8988T (cell line): Measurements from ENCODE around the gene C10orf105.
A peak's percentile ranks its signal among the peaks of the same experiment; 100 is the strongest.

Source experiments
- DNase-seq: peaks from one replicate; pipeline ENCODE4 v3.0.0; 2011

The C10orf105 gene, protein sequence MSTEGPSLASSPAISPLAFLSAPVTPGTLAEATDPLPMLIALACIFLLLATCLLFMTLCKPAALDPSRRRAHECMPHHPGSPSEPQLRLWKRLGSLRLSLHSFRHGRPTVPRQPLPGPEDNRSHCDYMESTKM

GRCh38 chr10:71719464-71720201 lies at the start of gene C10orf105:
TSS of gene C10orf105 (minus strand) at chr10:71719778. CDS start at chr10:71716337, 3,441 bp downstream.
- DNase-seq = no peak

DNA sequence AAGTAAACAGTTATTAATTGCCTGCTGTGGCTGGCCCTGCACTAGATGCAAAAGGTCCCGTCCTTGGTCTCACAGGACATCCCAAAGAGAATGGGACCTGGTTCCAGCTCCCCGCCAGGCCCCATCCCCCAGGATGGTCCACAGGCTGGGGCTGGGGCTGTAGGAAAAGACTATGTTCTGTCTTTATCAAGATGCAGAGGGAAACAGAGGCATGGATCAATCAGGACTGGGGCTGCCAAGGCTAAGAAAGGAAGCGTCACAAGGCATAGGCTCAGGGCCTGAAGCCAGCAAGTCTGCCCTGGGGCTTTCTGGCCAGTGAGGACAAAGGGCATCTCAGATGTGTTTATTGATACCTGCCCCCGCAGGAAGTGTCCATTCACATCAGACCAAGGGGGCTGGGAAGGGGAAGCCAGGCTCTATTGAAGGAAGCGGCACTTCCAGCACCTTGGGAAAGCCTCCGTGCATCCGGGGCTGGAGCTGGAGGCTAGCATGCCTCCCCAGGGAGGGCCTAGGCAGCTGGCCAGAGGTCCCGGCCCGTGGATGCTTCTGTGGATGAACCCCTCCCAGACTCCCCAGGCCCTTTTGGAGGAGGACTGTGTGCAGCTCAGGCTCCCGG lies 48.0 kb upstream of the C10orf105 start:
- no peak for DNase-seq

GRCh38 chr10:71766717-71767419 lies 47.3 kb upstream of the C10orf105 start:
- DNase-seq = peak; percentile 81

DNA sequence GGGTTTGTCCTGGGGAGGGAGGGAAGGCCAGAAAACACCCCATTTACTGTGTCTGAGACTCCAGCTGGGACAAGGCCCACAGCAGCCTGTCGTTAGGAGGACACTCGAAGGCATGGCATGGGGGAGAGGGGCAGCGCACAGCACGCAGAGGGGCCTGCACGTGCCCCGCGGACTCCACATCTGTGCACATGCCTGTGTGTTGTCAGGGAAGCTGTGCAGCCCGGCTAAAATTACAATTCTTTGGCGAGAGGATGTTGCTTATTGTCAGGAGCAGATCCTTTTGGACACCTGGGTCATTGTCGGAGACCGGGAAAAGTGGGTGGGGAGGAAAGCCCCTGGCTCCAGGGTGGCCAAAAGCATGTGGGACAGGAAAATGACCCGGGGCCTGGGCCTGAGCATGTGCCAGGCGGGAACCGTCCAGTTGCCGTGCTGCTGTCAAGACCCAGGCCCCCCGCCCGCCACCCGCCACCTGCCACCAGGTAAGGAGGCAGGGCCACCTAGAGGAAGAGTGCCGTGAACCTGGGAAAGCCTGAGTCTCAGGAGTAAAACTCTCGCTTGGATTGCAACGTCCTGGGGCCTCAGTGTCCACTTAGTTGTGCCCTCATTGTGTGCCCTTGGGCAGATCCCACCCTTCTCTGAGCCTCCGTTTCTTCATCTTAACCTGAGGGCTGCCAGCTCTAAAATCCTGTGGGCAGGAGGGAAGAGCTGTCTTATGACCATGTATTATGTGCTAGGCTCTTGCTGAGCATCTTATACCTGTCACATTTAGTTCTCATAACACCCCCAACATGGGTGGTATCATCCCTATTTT lies 46.5 kb upstream of the C10orf105 start:
- no peak for DNase-seq

- DNase-seq = no peak
Measured at GRCh38 chr10:71765176-71765904, 45.8 kb upstream of the C10orf105 start.

DNA sequence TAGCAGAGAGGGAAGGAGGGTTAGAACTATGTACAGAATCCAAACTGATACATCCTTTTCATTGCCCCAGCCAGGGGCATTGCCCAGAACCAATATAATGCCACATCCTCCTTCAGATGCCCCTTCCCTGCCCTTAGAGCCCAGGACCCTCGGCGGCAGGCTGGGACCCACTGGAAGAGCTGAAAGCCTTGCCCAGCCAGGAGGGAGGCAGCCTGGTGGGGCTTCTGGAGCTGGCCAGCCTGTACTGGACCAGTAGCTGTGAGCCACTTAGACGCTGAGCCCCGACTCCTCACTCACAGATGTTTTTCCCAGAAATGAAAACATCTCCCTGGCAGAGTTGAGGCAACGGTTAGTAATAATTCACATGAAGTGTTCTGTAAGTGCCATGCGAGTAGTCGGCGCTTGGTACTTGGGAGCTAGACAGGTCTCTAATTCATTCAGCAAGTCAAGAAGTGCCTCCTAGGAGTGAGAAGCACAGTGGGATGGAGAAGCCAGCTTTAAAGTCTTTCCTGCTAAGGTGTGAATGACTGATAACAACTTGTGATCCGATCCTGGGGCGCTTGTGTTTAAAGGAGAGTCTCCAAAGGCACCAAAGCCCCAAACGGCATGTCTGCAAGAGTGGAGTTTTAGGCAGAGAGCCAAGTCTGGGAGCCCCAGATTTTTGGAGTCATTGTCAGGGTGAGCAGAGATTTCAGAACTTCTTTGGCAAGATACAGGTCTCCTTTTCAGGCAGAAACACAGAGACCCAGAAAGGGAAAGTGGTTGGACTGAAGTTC lies 44.0 kb upstream of the C10orf105 start:
- no peak for DNase-seq

DNA sequence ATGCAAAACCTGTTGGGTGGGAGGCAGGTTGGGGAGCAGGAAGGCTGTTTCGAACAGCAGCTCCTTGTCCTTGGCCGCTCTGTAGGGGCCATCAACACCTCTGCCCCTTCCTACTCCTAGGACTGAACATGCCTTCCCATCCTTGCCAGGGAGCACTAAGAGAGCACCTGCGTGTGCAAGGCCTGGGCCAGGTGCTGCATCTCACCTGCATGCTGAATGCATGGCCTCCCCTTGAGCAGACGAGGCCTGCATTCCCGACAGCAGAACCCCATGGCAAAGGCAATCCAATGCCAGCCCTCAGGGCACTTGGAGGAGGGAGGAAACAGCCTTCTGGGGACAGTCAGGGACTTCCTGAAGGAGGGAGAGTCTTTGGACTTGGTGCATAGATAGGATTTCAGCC lies 42.7 kb upstream of the C10orf105 start:
- DNase-seq = no peak

DNA sequence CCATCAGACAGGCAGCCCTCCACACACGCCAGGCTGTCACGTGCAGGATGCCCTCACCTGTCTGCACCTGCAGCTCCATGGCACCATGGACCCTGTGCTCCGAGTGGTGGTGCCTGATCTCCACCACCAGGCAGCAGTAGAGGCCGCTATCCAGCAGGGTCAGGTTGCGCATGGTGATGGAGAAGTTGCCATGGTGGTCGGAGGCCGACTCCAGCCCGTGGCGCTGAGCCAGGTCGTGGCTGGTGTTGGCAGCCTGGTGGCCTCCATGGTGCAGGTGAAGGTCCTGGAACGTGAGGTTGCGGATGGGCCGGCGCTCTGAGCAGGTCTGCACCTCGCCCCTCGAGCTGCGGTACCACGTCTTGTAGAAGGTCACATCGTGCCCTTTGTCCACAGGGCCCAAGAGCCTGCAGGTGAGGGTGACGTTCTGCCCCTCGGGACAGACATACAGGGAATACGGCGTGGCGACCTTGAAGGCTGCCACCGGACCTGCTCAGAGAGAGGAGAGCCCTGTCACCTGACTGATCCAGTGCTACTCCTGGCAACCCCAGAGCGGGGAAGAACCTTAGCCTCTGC lies 42.0 kb upstream of the C10orf105 start:
- no peak for DNase-seq

DNA sequence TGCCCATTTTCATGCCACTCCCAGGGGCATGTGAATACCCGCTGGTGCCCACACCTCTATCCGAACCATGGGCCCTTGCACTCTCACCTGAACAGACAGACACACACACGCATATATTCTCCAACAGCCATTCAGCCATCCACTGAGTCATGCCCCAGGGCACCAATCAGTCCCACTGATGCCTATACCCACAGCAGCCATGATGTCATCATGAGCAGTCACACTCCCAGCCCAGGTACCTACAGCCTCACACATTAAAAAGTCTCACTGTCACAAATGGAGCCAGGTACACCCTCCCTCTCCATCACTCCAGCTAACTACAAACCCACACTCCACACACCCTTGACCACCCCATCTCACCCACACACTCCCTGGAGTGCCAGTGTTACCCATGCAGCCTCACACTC lies 41.5 kb upstream of the C10orf105 start:
- no peak for DNase-seq

GRCh38 chr10:71757399-71757922 lies 37.9 kb upstream of the C10orf105 start:
- DNase-seq = no peak

DNA sequence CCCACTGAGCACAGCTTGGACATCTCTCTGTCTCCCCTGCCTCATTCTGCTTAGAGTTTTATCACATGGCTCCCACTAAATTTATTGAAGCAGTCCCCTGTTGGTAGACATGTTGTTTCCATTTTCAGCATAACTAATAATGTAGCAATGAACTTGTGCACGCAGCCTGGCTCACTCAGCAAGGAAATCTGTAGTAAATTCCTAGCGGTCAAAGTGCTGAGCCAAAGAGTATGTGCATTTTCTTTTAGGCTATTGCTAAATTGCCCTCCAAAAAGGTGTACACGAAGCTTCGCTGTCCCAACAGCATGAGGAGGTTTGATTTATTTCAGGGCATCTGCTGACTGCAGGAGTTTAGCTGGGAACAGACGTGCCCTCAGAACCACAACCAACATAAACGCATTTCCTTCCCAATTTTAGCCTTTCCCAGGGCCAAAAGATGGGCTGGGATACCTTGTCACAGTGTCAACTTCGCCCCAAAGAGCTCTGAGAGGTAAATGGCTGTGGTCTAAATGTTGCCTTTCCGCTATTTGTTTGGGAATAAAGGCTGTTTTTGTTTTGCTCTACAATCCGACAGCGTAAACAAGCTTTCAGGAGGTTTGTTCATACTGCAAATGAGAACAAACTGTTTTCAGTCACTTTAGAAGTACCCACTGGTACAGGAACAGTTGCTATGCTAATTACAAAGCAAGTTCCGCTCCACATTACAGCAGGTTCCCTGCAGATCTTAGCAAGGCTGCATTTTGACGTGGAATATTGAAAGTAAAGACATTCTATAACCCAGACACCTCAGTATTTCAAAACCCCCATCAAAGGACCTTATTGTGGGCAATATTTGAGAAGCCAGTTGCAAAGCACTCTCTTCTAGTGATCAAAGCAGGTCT lies 37.0 kb upstream of the C10orf105 start:
- no peak for DNase-seq

DNA sequence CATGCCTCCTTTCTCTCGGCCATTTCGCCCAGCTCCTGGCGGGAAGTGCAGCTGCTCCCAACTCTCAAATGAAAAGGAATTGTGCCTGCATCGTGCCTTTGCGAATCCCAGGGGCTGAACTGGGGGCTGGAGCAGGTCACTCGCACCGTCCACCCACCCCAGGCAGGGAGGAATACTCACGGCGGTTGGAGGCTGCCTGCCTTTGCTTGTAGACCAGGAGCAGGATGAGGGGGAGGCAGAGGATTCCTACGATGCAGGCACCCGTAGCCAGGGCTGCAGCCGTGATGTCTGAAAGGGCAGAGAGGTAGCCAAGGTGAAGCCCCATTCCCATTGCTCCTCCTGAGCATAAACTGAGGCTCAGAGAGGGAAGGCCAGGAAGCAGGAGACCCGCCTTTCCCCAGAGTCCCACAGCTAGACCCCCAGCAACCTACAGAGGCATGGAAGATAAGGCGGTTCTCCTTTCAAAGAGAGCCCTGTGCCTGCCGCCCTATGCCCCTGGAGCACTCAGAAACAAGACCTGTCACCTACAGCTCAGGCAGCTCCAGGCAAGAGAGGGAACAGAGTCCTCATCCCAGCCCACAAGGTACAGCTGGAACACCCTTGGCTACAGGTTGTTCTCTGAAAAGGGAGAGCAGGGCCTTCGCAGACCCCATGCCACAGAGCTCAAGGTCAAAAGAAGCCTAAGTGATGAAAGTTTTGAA lies 35.8 kb upstream of the C10orf105 start:
- no peak for DNase-seq

- no peak for DNase-seq
Measured at GRCh38 chr10:71754562-71754961, 35.0 kb upstream of the C10orf105 start.

DNA sequence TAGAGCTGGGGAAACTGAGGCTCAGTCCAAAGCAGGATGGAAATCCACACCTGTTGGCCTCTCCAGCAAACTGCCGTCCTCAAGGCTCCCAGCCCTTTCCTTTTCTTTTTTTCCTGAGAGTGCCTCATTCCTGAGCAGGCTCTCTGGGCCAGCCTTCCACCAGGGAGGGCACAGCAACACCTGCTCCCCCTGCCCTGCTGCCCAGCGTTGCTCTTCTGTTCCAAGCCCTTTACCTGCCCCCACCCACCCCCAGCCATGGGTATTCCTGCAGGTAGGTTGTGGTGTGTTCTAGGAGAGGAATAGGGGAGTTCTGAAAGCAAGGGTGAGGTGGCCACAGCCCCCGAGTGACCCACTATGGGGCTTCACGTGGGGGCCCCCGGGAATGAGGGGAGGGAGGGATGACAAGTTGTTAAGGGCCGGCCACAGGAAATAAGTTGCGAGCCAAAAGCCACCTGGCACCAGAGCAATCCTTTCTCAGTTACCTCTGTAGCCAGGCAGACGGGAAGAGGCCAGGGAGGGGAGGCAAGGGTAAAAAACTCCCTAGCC lies 34.5 kb upstream of the C10orf105 start:
- DNase-seq = no peak

DNA sequence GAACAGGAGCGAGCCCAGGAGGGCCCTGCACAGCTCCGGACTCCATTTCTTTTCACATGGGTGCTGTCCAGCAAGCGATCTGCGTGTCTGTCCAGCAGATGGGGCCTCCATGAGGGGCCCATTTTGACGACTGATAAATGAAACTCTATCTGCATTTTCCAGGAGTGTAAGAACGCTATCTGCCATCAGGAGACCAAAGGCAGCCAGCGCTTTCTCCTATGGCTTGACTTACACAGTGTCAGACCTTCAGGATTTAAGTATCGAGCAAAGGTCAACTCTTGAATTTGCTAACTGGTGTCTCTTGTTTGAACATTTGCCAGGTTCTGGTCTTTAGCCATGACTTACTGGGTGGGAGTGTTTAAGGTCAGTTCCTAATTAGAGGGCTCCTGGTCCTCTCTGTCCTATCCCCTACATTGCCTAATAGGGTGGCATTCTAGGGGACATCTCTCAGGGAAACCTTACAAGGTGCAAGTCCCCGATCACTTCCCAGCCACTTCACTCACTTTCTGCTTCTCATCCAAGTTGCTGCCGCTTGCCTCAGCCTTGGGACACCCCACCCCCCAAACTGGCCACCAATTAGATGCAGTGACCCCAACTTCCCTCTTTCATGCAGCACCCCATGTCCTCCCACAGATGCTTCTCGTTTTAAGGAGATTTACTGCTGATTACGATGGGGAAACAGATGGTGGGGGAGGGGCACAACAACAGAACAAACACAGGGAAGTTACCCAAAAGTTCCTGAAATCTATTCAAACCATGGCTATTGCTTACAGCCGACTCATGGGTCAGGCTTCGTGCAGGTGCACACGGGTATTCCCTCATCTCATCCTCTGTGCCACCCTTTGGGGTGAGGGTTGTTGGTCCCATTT lies 33.7 kb upstream of the C10orf105 start:
- DNase-seq = no peak

DNA sequence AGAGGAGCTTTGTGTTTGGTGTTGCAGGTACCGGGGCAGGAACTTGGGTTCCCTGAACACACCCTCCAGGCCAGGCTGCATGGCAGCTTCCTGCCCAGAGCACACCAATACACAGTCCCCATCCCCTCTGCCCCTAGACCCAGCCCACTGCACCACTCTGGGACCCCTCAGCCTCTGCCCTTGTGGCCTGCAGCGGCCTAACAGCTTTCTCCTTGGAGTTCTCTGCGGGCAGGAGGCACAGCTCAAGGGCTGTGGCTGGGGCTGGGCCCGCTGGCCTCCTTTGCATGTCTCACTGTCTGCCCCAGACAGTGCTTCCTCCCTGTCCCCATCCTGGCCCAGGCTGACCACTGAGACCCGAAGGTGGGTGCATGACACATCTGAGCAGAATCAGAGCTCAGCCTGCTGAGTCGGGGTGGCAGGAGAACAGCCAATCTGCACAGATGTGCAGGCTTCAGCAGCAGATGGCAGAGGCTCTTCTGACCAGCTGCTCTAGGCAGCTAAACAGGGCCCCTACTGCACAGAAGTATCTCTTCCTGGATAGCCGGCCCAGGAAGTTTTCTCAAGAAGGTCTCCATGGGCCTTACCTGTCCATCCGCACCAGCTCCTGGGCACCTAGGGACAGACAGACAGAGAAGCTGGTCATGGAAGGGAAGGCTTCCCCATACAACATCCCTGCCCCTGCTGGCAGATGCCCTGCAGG lies 33.0 kb upstream of the C10orf105 start:
- no peak for DNase-seq
